GM12872 (cell line): ENCODE results near the gene HDAC9.

Source experiments
- TF ChIP-seq, protein P1 (sequence below): IDR thresholded peaks from 3 replicates; pipeline ENCODE4 v1.5.1; 2011; ENCODE audit warnings: low read depth, mild to moderate bottlenecking, low read length, moderate library complexity; ENCODE audit not compliant: insufficient read depth

HDAC9 gene

GRCh38 chr7:18831419-18831818 is 335.9 kb downstream of the HDAC9 start:
- TF ChIP-seq, protein P1, sequence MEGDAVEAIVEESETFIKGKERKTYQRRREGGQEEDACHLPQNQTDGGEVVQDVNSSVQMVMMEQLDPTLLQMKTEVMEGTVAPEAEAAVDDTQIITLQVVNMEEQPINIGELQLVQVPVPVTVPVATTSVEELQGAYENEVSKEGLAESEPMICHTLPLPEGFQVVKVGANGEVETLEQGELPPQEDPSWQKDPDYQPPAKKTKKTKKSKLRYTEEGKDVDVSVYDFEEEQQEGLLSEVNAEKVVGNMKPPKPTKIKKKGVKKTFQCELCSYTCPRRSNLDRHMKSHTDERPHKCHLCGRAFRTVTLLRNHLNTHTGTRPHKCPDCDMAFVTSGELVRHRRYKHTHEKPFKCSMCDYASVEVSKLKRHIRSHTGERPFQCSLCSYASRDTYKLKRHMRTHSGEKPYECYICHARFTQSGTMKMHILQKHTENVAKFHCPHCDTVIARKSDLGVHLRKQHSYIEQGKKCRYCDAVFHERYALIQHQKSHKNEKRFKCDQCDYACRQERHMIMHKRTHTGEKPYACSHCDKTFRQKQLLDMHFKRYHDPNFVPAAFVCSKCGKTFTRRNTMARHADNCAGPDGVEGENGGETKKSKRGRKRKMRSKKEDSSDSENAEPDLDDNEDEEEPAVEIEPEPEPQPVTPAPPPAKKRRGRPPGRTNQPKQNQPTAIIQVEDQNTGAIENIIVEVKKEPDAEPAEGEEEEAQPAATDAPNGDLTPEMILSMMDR: no peak

DNA sequence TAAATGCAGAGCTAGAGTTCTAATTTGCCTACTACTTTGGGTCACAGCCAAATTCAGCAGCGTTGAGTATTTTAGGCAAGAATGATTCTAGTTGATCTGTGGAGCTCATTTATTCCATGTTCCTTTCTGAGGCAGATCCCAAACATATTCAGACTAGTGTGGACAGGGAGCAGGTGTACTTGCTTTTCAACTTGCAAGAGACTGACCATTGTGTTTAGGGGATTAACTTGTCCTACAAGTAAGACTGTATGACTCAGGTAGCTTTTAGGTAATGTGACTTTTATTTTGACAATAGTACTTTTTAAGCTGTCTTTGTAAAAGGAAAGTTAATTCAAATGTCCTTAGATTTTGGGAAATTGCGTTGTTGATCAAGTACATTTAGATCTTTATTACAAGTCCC is 336.4 kb downstream of the HDAC9 start:
- TF ChIP-seq, protein P1: no peak

GRCh38 chr7:18834577-18834976 is 339.0 kb downstream of the HDAC9 start:
- TF ChIP-seq, protein P1: no peak

- TF ChIP-seq, protein P1: no peak
These were observed 339.6 kb downstream of the HDAC9 start for GRCh38 chr7:18835001-18835690.

GRCh38 chr7:18843979-18844378 is 348.4 kb downstream of the HDAC9 start:
- TF ChIP-seq, protein P1: no peak

GRCh38 chr7:18844735-18845134 is 349.2 kb downstream of the HDAC9 start:
- TF ChIP-seq, protein P1: no peak

- TF ChIP-seq, protein P1: no peak
These were observed 350.2 kb downstream of the HDAC9 start for GRCh38 chr7:18845700-18846099.

GRCh38 chr7:18846765-18847215 is 351.2 kb downstream of the HDAC9 start:
- TF ChIP-seq, protein P1: no peak
